NB4 (cell line): ENCODE data around the gene FAM222A.

Experiments used
- MYC ChIP-seq: IDR thresholded peaks from 2 replicates; pipeline ENCODE4 v1.6.1; 2011; ENCODE audit warnings: low read depth, low read length
- TF ChIP-seq, protein P1 (sequence below): IDR thresholded peaks from one replicate; pipeline ENCODE4 v1.5.1; 2012; ENCODE audit warnings: low read depth, low read length

DNA sequence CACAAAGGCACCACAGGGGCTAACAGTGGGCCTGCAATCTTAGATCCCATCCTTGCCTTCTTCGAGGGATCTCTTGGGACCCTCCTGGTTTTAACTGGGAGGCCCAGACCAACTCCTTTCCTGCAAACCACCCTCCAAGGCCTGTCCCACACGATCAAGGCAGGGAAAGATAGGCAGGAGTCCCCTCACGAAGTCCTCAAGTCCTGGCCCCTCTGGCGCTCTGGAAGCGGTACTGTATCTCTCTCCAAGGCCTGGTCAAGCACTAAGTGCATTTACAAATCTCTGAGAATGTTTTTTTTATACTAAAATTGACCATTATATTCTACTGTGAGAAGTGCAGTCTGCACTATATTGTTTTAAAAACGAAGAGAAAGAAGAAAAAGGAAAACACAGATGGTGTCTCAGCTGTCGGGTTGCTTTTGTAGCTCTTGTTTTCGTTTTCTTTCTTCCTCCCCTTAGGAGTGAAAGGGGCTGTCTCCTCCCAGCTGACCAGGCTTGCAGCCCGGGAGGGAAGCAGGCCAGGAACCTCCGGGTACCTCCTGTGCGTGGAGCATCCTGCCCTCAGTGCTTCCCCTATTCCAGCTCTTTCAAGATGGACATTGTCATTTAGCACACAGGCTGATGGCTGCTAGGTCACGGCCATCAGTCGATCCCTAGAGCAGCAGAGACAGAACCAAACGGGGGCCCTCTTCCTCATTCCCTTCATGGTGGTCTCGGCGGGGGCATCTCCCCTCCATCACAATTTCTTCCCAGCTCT, 56.7 kb downstream of the FAM222A start:
- TF ChIP-seq, protein P1, sequence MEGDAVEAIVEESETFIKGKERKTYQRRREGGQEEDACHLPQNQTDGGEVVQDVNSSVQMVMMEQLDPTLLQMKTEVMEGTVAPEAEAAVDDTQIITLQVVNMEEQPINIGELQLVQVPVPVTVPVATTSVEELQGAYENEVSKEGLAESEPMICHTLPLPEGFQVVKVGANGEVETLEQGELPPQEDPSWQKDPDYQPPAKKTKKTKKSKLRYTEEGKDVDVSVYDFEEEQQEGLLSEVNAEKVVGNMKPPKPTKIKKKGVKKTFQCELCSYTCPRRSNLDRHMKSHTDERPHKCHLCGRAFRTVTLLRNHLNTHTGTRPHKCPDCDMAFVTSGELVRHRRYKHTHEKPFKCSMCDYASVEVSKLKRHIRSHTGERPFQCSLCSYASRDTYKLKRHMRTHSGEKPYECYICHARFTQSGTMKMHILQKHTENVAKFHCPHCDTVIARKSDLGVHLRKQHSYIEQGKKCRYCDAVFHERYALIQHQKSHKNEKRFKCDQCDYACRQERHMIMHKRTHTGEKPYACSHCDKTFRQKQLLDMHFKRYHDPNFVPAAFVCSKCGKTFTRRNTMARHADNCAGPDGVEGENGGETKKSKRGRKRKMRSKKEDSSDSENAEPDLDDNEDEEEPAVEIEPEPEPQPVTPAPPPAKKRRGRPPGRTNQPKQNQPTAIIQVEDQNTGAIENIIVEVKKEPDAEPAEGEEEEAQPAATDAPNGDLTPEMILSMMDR, result no peak
- TF ChIP-seq MYC, result no peak
